HepG2 (cell line): ENCODE results near the gene PRR36. TPM values are rescaled to one million over a fixed set of nuclear protein-coding genes. Genes with fewer than 3 reads are reported as not detected.

Source experiments
- CHD4 ChIP-seq: fragments of 200-600 bp; sonication (generic); IDR thresholded peaks from 2 replicates; pipeline ENCODE4 v1.7.0; 2017; ENCODE audit warnings: mild to moderate bottlenecking, low read length, borderline replicate concordance
- ELF3 ChIP-seq: IDR thresholded peaks from 2 replicates; pipeline ENCODE4 v1.6.1; 2016; ENCODE audit warnings: missing genetic modification reagents, missing compliant biosample characterization
- ELF4 ChIP-seq: sonication (generic); formaldehyde crosslinking; IDR thresholded peaks from 2 replicates; pipeline ENCODE4 v1.5.0; 2020; ENCODE audit warnings: missing genetic modification reagents, mild to moderate bottlenecking, moderate library complexity, borderline replicate concordance
- EP300 ChIP-seq, 3 experiments: sonication (generic) in 1 of 3; formaldehyde crosslinking in 1 of 3; IDR thresholded peaks; 2 replicates each; pipeline versions ENCODE4 v1.5.1 to v1.6.1; 2011 to 2020; ENCODE audit warnings: low read depth in 2 of 3, low read length in 2 of 3, borderline replicate concordance in 1 of 3, improper control_type of control experiment in 1 of 3, mild to moderate bottlenecking in 1 of 3, missing genetic modification reagents in 1 of 3, moderate library complexity in 1 of 3
- KMT2B ChIP-seq: IDR thresholded peaks from 2 replicates; pipeline ENCODE4 v1.6.1; 2016; ENCODE audit warnings: missing genetic modification reagents, missing compliant biosample characterization
- PAF1 ChIP-seq: IDR thresholded peaks from 2 replicates; pipeline ENCODE4 v1.6.1; 2016; ENCODE audit warnings: missing genetic modification reagents, missing compliant biosample characterization
- SUZ12 ChIP-seq: fragments of 150-350 bp; IDR thresholded peaks from 2 replicates; pipeline ENCODE4 v1.6.1; 2014; ENCODE audit warnings: low read depth, low read length
- XBP1 ChIP-seq: sonication (generic); formaldehyde crosslinking; IDR thresholded peaks from 2 replicates; pipeline ENCODE4 v1.5.0; 2020; ENCODE audit warnings: missing genetic modification reagents
- ZMYM2 ChIP-seq: sonication (generic); formaldehyde crosslinking; IDR thresholded peaks from 2 replicates; pipeline ENCODE4 v1.8.0; 2022; ENCODE audit warnings: mild to moderate bottlenecking, missing genetic modification reagents
- ZNF382 ChIP-seq: sonication (generic); formaldehyde crosslinking; IDR thresholded peaks from 2 replicates; pipeline ENCODE4 v1.5.0; 2020; ENCODE audit warnings: missing genetic modification reagents, mild to moderate bottlenecking, borderline replicate concordance
- polyA plus RNA-seq, 8 experiments: library from polyadenylated mRNA; depleted of rRNA in 3 of 8; stranded (reverse) in 7 of 8; unstranded in 1 of 8; fragments of >200 nt; fragmentation: Illumina TruSeq in 4 of 8; extraction: Trizol in 4 of 8; gene quantifications; 2 replicates each; pipeline versions ENCODE4 v1.2.1 to v1.2.3, GENCODE V29; 2011 to 2016; ENCODE audit warnings: low read depth in 4 of 8, missing spikeins in 1 of 8, mixed read lengths in 1 of 8; ENCODE audit not compliant: insufficient read depth in 1 of 8
- total RNA-seq, 5 experiments: library from RNA; depleted of rRNA; stranded (reverse); fragments of >200 nt; fragmentation: Illumina TruSeq; extraction: Trizol; gene quantifications; 2 replicates each; pipeline ENCODE4 v1.2.3, GENCODE V29; 2016; ENCODE audit warnings: low read depth in 1 of 5
- TF ChIP-seq, protein P1 (sequence below): IDR thresholded peaks from 2 replicates; pipeline ENCODE4 v1.6.1; 2012; ENCODE audit warnings: low read depth, low read length, improper control_type of control experiment
- TF ChIP-seq, protein P2 (sequence below): sonication (generic); formaldehyde crosslinking; IDR thresholded peaks from 2 replicates; pipeline ENCODE4 v1.4.0; 2020; ENCODE audit warnings: missing genetic modification reagents
- TF ChIP-seq, protein P3 (sequence below): sonication (generic); formaldehyde crosslinking; IDR thresholded peaks from 2 replicates; pipeline ENCODE4 v1.4.0; 2020; ENCODE audit warnings: missing genetic modification reagents, borderline replicate concordance
- TF ChIP-seq, protein P4 (sequence below): IDR thresholded peaks from 2 replicates; pipeline ENCODE4 v1.6.1; 2016
- TF ChIP-seq, protein P5 (sequence below): sonication (generic); formaldehyde crosslinking; IDR thresholded peaks from 2 replicates; pipeline ENCODE4 v1.4.0; 2020; ENCODE audit warnings: mild to moderate bottlenecking, missing genetic modification reagents

PRR36 gene
- total and polyA plus RNA-seq, 2 of the 13 experiments (the other 11 are each of a cell fraction or from before 2014, with no cell fraction given): 0.07 to 0.17 TPM

DNA sequence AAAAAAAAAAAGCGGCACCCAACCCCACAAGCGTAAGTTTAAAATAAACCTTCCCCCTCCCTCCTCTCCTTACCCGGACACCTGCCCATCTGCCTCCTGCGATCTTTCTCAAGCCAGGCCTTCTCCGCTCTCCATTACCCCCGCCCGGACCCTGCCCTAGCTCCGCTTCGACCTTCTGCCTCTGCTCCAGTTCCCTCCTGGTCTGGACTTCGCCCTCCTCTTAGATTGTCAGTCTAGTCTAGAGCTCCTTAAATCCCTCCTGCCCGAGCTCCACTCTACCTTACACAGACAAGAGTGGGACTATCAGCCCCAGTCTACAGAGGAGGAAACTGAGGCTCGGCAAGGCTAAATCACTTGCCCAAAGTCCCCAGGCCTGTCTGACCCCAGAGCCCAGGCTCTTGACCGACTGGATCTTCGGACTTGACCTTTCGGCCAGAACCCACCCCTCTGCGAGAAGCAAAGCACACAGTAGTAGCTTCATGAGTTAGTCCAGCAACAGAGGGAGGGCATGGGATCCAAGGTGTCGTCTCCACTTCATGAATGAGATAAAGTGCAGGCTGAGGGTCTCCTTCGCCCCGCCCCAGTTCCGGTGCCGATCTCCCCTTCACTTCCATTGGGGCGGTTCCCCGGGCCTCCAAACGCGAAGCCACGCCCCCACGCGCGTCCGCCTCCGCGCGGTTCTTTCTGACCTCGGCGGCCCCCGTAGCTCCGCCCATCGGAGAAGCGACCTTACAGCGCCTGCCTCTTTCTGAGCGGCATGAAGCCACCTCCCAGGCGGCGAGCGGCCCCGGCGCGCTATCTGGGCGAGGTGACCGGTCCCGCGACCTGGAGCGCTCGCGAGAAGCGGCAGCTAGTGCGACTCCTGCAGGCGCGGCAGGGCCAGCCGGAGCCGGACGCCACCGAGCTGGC lies 45.7 kb upstream of the PRR36 start, which contains the start of gene SNAPC2 (continued):
- TF ChIP-seq, protein P1, sequence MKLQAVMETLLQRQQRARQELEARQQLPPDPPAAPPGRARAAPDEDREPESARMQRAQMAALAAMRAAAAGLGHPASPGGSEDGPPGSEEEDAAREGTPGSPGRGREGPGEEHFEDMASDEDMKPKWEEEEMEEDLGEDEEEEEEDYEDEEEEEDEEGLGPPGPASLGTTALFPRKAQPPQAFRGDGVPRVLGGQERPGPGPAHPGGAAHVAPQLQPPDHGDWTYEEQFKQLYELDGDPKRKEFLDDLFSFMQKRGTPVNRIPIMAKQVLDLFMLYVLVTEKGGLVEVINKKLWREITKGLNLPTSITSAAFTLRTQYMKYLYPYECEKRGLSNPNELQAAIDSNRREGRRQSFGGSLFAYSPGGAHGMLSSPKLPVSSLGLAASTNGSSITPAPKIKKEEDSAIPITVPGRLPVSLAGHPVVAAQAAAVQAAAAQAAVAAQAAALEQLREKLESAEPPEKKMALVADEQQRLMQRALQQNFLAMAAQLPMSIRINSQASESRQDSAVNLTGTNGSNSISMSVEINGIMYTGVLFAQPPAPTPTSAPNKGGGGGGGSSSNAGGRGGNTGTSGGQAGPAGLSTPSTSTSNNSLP: 0 out of 2 replicates have a peak, but pooled peaks have one; percentile 15
- TF ChIP-seq ZMYM2 (CRISPR knock-in tag) (0 out of 2 replicates have a peak, but pooled peaks have one; percentile 50), KMT2B (CRISPR knock-in tag) (no peak; the same call in 1 of the 2 replicates), PAF1 (CRISPR knock-in tag) (no peak), ELF4 (CRISPR knock-in tag) (peak; percentile 41; the same call in 1 of the 2 replicates), ELF3 (CRISPR knock-in tag) (peak; percentile 66; the same call in 1 of the 2 replicates), XBP1 (CRISPR knock-in tag) (0 out of 2 replicates have a peak, but pooled peaks have one; percentile 31), ZNF382 (no peak), CHD4 (peak; percentile 85; the same call in 1 of the 2 replicates), EP300 (IDR thresholded peaks at IDR 0.05; ENCODE audit: low read depth in 2 of 2, low read length in 2 of 2) (no peak; a peak in 1 of 4 replicates), EP300 (CRISPR knock-in tag; IDR thresholded peaks at IDR 0.05; ENCODE audit: borderline replicate concordance) (peak; percentile 63; the same call in 1 of the 2 replicates), SUZ12 (no peak)
- TF ChIP-seq, protein P2, sequence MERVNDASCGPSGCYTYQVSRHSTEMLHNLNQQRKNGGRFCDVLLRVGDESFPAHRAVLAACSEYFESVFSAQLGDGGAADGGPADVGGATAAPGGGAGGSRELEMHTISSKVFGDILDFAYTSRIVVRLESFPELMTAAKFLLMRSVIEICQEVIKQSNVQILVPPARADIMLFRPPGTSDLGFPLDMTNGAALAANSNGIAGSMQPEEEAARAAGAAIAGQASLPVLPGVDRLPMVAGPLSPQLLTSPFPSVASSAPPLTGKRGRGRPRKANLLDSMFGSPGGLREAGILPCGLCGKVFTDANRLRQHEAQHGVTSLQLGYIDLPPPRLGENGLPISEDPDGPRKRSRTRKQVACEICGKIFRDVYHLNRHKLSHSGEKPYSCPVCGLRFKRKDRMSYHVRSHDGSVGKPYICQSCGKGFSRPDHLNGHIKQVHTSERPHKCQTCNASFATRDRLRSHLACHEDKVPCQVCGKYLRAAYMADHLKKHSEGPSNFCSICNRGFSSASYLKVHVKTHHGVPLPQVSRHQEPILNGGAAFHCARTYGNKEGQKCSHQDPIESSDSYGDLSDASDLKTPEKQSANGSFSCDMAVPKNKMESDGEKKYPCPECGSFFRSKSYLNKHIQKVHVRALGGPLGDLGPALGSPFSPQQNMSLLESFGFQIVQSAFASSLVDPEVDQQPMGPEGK (CRISPR knock-in tag): peak; percentile 59
- TF ChIP-seq, protein P3, sequence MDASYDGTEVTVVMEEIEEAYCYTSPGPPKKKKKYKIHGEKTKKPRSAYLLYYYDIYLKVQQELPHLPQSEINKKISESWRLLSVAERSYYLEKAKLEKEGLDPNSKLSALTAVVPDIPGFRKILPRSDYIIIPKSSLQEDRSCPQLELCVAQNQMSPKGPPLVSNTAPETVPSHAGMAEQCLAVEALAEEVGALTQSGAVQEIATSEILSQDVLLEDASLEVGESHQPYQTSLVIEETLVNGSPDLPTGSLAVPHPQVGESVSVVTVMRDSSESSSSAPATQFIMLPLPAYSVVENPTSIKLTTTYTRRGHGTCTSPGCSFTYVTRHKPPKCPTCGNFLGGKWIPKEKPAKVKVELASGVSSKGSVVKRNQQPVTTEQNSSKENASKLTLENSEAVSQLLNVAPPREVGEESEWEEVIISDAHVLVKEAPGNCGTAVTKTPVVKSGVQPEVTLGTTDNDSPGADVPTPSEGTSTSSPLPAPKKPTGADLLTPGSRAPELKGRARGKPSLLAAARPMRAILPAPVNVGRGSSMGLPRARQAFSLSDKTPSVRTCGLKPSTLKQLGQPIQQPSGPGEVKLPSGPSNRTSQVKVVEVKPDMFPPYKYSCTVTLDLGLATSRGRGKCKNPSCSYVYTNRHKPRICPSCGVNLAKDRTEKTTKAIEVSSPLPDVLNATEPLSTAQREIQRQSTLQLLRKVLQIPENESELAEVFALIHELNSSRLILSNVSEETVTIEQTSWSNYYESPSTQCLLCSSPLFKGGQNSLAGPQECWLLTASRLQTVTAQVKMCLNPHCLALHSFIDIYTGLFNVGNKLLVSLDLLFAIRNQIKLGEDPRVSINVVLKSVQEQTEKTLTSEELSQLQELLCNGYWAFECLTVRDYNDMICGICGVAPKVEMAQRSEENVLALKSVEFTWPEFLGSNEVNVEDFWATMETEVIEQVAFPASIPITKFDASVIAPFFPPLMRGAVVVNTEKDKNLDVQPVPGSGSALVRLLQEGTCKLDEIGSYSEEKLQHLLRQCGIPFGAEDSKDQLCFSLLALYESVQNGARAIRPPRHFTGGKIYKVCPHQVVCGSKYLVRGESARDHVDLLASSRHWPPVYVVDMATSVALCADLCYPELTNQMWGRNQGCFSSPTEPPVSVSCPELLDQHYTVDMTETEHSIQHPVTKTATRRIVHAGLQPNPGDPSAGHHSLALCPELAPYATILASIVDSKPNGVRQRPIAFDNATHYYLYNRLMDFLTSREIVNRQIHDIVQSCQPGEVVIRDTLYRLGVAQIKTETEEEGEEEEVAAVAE (CRISPR knock-in tag): peak; percentile 64; the same call in 1 of the 2 replicates
- TF ChIP-seq, protein P4, sequence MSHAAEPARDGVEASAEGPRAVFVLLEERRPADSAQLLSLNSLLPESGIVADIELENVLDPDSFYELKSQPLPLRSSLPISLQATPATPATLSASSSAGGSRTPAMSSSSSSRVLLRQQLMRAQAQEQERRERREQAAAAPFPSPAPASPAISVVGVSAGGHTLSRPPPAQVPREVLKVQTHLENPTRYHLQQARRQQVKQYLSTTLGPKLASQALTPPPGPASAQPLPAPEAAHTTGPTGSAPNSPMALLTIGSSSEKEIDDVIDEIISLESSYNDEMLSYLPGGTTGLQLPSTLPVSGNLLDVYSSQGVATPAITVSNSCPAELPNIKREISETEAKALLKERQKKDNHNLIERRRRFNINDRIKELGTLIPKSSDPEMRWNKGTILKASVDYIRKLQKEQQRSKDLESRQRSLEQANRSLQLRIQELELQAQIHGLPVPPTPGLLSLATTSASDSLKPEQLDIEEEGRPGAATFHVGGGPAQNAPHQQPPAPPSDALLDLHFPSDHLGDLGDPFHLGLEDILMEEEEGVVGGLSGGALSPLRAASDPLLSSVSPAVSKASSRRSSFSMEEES (CRISPR knock-in tag): peak; percentile 14; the same call in 1 of the 2 replicates
- TF ChIP-seq, protein P5, sequence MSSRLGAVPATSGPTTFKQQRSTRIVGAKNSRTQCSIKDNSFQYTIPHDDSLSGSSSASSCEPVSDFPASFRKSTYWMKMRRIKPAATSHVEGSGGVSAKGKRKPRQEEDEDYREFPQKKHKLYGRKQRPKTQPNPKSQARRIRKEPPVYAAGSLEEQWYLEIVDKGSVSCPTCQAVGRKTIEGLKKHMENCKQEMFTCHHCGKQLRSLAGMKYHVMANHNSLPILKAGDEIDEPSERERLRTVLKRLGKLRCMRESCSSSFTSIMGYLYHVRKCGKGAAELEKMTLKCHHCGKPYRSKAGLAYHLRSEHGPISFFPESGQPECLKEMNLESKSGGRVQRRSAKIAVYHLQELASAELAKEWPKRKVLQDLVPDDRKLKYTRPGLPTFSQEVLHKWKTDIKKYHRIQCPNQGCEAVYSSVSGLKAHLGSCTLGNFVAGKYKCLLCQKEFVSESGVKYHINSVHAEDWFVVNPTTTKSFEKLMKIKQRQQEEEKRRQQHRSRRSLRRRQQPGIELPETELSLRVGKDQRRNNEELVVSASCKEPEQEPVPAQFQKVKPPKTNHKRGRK (CRISPR knock-in tag): no peak
